Bronchial epithelial cell (primary cell): ENCODE results near the gene LNP1. TPM values are rescaled to one million over a fixed set of nuclear protein-coding genes. Genes with fewer than 3 reads are reported as not detected.

ENCODE experiments used
- DNase-seq: peaks from one replicate; pipeline ENCODE4 v3.0.0-alpha.2; 2010; ENCODE audit warnings: low read depth
- FAIRE-seq: peaks from 2 replicates; lab custom pipeline; 2011; peaks lifted over from hg19 to GRCh38; lab: Jason Lieb, UNC
- H3K27me3 ChIP-seq: 2 replicates; pipeline ENCODE4 v1.5.1; 2011; ENCODE audit warnings: low read length; ENCODE audit not compliant: control insufficient read depth, insufficient read depth
- H3K36me3 ChIP-seq: 2 replicates; pipeline ENCODE4 v1.5.1; 2011; ENCODE audit warnings: low read length; ENCODE audit not compliant: control insufficient read depth, insufficient read depth
- H3K4me3 ChIP-seq: 2 replicates; pipeline ENCODE4 v1.5.1; 2011; ENCODE audit warnings: mild to moderate bottlenecking, low read depth, low read length, control low read depth
- total RNA-seq: library from RNA; depleted of rRNA; stranded (reverse); fragments of >200 nt; gene quantifications from 2 replicates; pipeline ENCODE4 v1.2.1, GENCODE V29; 2014
- TF ChIP-seq, protein P1 (sequence below): IDR thresholded peaks from 2 replicates; pipeline ENCODE4 v1.5.1; 2011; ENCODE audit warnings: mild to moderate bottlenecking, moderate library complexity, low read length, control low read depth, inconsistent platforms; ENCODE audit not compliant: insufficient read depth, severe bottlenecking

LNP1 gene
- total RNA-seq, 1 donor from 2014 or later, result 1.1 TPM

GRCh38 chr3:100395679-100396431 lies 5.5 kb upstream of the LNP1 start:
- no peak for DNase-seq

GRCh38 chr3:100396967-100397366 lies 4.4 kb upstream of the LNP1 start:
- Histone ChIP-seq H3K36me3 (no peaks in the 10 kb centered on the region), H3K27me3 (no peaks in the 10 kb centered on the region), H3K4me3 (no peak overlapping the region)
- DNase-seq, result no peak
- TF ChIP-seq, protein P1, sequence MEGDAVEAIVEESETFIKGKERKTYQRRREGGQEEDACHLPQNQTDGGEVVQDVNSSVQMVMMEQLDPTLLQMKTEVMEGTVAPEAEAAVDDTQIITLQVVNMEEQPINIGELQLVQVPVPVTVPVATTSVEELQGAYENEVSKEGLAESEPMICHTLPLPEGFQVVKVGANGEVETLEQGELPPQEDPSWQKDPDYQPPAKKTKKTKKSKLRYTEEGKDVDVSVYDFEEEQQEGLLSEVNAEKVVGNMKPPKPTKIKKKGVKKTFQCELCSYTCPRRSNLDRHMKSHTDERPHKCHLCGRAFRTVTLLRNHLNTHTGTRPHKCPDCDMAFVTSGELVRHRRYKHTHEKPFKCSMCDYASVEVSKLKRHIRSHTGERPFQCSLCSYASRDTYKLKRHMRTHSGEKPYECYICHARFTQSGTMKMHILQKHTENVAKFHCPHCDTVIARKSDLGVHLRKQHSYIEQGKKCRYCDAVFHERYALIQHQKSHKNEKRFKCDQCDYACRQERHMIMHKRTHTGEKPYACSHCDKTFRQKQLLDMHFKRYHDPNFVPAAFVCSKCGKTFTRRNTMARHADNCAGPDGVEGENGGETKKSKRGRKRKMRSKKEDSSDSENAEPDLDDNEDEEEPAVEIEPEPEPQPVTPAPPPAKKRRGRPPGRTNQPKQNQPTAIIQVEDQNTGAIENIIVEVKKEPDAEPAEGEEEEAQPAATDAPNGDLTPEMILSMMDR, result no peak
- FAIRE-seq, result no peak

More at GRCh38 chr3:100395679-100396431, 5.5 kb upstream of the LNP1 start:
- no peaks in the 10 kb centered on the region for H3K36me3 ChIP-seq
- no peaks in the 10 kb centered on the region for H3K27me3 ChIP-seq
- FAIRE-seq, result no peak
- H3K4me3 ChIP-seq, result no peak overlapping the region
- TF ChIP-seq, protein P1, result no peak

GRCh38 chr3:100399341-100400071 lies 1.8 kb upstream of the LNP1 start:
- DNase-seq (no peak), FAIRE-seq (no peak)
- Histone ChIP-seq H3K36me3 (no peaks in the 10 kb centered on the region), H3K4me3 (peak overlapping the region; percentile 84), H3K27me3 (no peaks in the 10 kb centered on the region)
- TF ChIP-seq, protein P1, result no peak

DNA sequence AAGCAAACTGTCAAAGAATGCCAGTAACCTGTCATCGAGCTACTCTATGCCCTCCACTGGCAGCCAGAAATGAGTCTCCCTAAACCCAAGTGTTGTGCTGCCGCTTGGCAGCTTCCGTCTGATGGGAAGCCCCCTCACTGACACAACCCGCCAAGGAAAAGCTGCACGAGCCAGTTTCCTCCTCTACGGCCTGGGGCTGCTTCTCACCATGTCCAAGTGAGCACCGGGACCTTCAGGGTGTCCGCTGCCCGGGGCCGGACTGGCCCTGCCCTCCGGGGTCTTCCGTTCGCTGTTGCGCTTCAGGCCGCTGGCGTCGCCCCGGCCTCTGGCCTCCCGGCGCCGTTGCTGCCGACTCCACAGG lies 940 bp upstream of the LNP1 start:
- H3K36me3 ChIP-seq, result no peaks in the 10 kb centered on the region
- FAIRE-seq, result no peak
- TF ChIP-seq, protein P1, result no peak
- peak; percentile 23 for DNase-seq
- H3K27me3 ChIP-seq, result no peaks in the 10 kb centered on the region
- peak overlapping the region; percentile 84 for H3K4me3 ChIP-seq

DNA sequence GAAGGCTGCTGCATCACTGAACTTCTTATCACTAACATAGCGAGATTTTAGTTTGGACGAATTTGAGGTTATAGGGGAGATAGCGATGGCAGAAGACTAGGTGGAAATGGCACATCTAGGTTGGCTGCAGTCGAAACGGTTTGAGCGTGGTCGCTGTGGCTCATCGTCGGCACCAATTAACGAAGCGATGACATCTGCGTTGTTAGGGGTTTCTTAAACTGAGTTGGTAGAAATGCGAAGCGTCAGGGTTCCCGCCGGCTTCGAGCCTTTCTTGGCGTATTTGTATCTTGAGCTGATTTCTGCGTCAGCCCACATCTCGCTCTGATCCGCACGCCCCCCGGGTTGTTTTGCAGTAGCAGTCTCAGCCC lies 319 bp downstream of the LNP1 start:
- no peaks in the 10 kb centered on the region for H3K27me3 ChIP-seq
- TF ChIP-seq, protein P1, result no peak
- FAIRE-seq (no peak), DNase-seq (no peak)
- peak overlapping the region; percentile 84 for H3K4me3 ChIP-seq
- no peaks in the 10 kb centered on the region for H3K36me3 ChIP-seq
